HEK293T (cell line): ENCODE results near the gene RCAN1.

Source experiments
- CTCF ChIA-PET: fragments of 350-600 bp; formaldehyde crosslinking; extraction: SDS; loops from one replicate; lab custom pipeline; 2021; ENCODE audit warnings: antibody characterized with exemption, inconsistent platforms; lab: Yijun Ruan, JAX
- POLR2A ChIA-PET: fragments of 350-600 bp; formaldehyde crosslinking; extraction: SDS; loops from one replicate; lab custom pipeline; 2020; ENCODE audit warnings: antibody characterized with exemption, inconsistent platforms; lab: Yijun Ruan, JAX
- DNase-seq: peaks from one replicate; pipeline ENCODE4 v3.0.0; 2012; ENCODE audit warnings: mixed read lengths; ENCODE audit errors: extremely low spot score
- ARNT ChIP-seq: fragments of 450-650 bp; IDR thresholded peaks from 2 replicates; pipeline ENCODE4 v1.6.1; 2017; ENCODE audit warnings: mild to moderate bottlenecking
- BHLHE40 ChIP-seq: fragments of 450-650 bp; IDR thresholded peaks from 2 replicates; pipeline ENCODE4 v1.6.1; 2016; ENCODE audit warnings: mild to moderate bottlenecking, moderate library complexity, borderline replicate concordance
- CTBP1 ChIP-seq: fragments of 450-650 bp; IDR thresholded peaks from 2 replicates; pipeline ENCODE4 v1.6.1; 2016; ENCODE audit warnings: borderline replicate concordance
- ELF4 ChIP-seq: fragments of 450-650 bp; IDR thresholded peaks from 2 replicates; pipeline ENCODE4 v1.6.1; 2017; ENCODE audit warnings: antibody characterized with exemption
- FOXA1 ChIP-seq: fragments of 450-650 bp; IDR thresholded peaks from 2 replicates; pipeline ENCODE4 v1.6.1; 2016; ENCODE audit warnings: mild to moderate bottlenecking
- FOXK2 ChIP-seq: fragments of 450-650 bp; IDR thresholded peaks from 2 replicates; pipeline ENCODE4 v1.6.1; 2016; ENCODE audit warnings: mild to moderate bottlenecking
- FOXM1 ChIP-seq: fragments of 450-650 bp; IDR thresholded peaks from 2 replicates; pipeline ENCODE4 v1.6.1; 2017; ENCODE audit warnings: mild to moderate bottlenecking, borderline replicate concordance
- HDGF ChIP-seq: fragments of 450-650 bp; IDR thresholded peaks from 2 replicates; pipeline ENCODE4 v1.6.1; 2017; ENCODE audit warnings: antibody characterized with exemption, borderline replicate concordance
- L3MBTL2 ChIP-seq: fragments of 450-650 bp; conservative IDR thresholded peaks from 2 replicates; pipeline ENCODE4 v1.6.1; 2016; ENCODE audit warnings: mild to moderate bottlenecking
- LEF1 ChIP-seq: fragments of 450-650 bp; IDR thresholded peaks from 2 replicates; pipeline ENCODE4 v1.6.1; 2017; ENCODE audit warnings: mild to moderate bottlenecking, borderline replicate concordance
- NFRKB ChIP-seq: fragments of 450-650 bp; IDR thresholded peaks from 2 replicates; pipeline ENCODE4 v1.6.1; 2016; ENCODE audit warnings: mild to moderate bottlenecking, moderate library complexity
- PKNOX1 ChIP-seq: fragments of 450-650 bp; IDR thresholded peaks from 2 replicates; pipeline ENCODE4 v1.6.1; 2016
- SP1 ChIP-seq: fragments of 450-650 bp; IDR thresholded peaks from 2 replicates; pipeline ENCODE4 v1.6.1; 2017
- SUZ12 ChIP-seq: fragments of 450-650 bp; IDR thresholded peaks from 2 replicates; pipeline ENCODE4 v1.6.1; 2016; ENCODE audit warnings: mild to moderate bottlenecking
- TARDBP ChIP-seq: fragments of 450-650 bp; IDR thresholded peaks from 2 replicates; pipeline ENCODE4 v1.6.1; 2016
- ZNF384 ChIP-seq: fragments of 450-650 bp; IDR thresholded peaks from 2 replicates; pipeline ENCODE4 v1.6.1; 2016

The RCAN1 gene

GRCh38 chr21:34528131-34528561 is 86.8 kb downstream of the RCAN1 start:
- DNase-seq: no peak
- CTCF ChIA-PET: no interaction called here
- TF ChIP-seq CTBP1 (no peak), ZNF384 (no peak), NFRKB (no peak), SP1 (no peak), BHLHE40 (no peak), ELF4 (no peak), FOXK2 (no peak), PKNOX1 (no peak)
- POLR2A ChIA-PET: no interaction called here

GRCh38 chr21:34526618-34527290 is 88.2 kb downstream of the RCAN1 start:
- POLR2A ChIA-PET: interaction anchor here (0.6 to 1.3 kb wide), 4 partner anchors 9 to 16 kb away, joined by 3 to 4 read pairs (median 4); no protein-coding TSS in a partner anchor
- DNase-seq: peak; percentile 75
- CTCF ChIA-PET: interaction anchor here (0.8 kb wide), 1 partner anchor 76 kb away, joined by 4 read pairs; no protein-coding TSS in a partner anchor
- TF ChIP-seq ZNF384: peak; percentile 56; the same call in 1 of the 2 replicates
- peak; percentile 46; the same call in 1 of the 2 replicates for TF ChIP-seq CTBP1
- TF ChIP-seq FOXK2: no peak
- no peak for TF ChIP-seq BHLHE40

- TF ChIP-seq ARNT: no peak
- no peak for TF ChIP-seq TARDBP
- no peak for TF ChIP-seq CTBP1
- no peak for TF ChIP-seq LEF1
- no peak for TF ChIP-seq BHLHE40
- TF ChIP-seq SP1: no peak
- TF ChIP-seq FOXA1: no peak
- no peak for TF ChIP-seq ZNF384
- TF ChIP-seq HDGF: no peak
- no peak for TF ChIP-seq ELF4
- no peak for TF ChIP-seq FOXK2
- no peak for TF ChIP-seq PKNOX1
- no peak for TF ChIP-seq FOXM1
- TF ChIP-seq L3MBTL2: no peak
- TF ChIP-seq SUZ12: no peak
- TF ChIP-seq NFRKB: no peak
- ChIA-PET CTCF (interaction anchor here (0.8 kb wide), 1 partner anchor 77 kb away, joined by 4 read pairs; no protein-coding TSS in a partner anchor), POLR2A (interaction anchor here (0.9 to 1.3 kb wide), 3 partner anchors 9 to 16 kb away, joined by 3 to 4 read pairs (median 4); no protein-coding TSS in a partner anchor)
- DNase-seq: no peak
Measured at GRCh38 chr21:34526241-34526617, 88.7 kb downstream of the RCAN1 start.

GRCh38 chr21:34524646-34525601 is 90.0 kb downstream of the RCAN1 start:
- ChIA-PET POLR2A (interaction anchor here (1.0 kb wide), 1 partner anchor 86 kb away, joined by 3 read pairs; no protein-coding TSS in a partner anchor), CTCF (no interaction called here)
- TF ChIP-seq FOXM1 (no peak), ZNF384 (no peak), HDGF (no peak)
- no peak for DNase-seq

GRCh38 chr21:34523019-34523555 is 91.8 kb downstream of the RCAN1 start:
- no peak for TF ChIP-seq BHLHE40
- TF ChIP-seq ARNT: no peak
- no peak for TF ChIP-seq SP1
- TF ChIP-seq ELF4: no peak
- TF ChIP-seq SUZ12: no peak
- no peak for TF ChIP-seq NFRKB
- no peak for TF ChIP-seq PKNOX1
- TF ChIP-seq CTBP1: no peak
- TF ChIP-seq ZNF384: no peak
- TF ChIP-seq FOXK2: no peak
- no peak for TF ChIP-seq LEF1
- TF ChIP-seq FOXM1: no peak
- no peak for TF ChIP-seq HDGF
- TF ChIP-seq L3MBTL2: no peak
- no peak for TF ChIP-seq FOXA1
- no peak for TF ChIP-seq TARDBP
- no peak for DNase-seq
- ChIA-PET POLR2A (no interaction called here), CTCF (interaction anchor here (1.8 kb wide), 1 partner anchor 13 kb away, joined by 6 read pairs; no protein-coding TSS in a partner anchor)
